ENCODE data around the gene COL12A1.

DNA sequence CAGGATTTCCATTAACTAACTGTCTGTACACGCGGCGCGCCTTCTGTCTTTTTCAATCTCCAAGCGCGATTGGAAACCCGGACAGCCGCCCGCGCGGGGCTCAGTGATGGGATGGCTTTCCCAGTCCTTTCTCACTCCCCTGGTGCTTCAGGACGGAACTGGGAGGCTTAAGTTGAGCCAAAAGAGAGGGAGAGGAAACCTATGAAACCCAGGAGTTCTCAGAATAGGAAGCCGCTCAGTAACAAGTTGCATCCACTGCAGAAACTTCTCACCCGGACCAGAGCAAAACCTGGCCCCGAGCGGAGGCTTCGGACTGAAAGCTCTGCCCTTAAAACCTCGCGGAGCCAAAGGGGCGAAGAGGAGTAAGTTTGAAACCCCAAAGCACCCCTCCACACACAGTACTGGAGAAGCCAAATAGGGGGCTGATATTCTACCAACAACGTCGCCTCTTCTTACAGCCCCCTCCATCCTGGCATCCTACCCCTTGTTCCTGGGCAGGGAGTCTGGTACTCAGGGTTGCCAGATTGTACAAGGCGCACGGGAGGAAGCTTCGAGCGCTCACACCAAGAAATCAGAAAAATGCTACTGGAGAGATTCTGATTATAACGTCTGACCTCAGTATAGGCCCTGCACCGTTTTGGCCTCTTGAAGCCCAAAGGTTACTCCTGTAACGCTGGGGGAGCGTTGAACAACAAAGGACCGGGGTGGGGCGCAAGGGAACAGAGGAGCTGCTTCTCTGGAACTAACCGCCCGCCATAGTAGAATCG lies 906 bp upstream of the COL12A1 start:
- TF ChIP-seq CTCF (IDR thresholded peaks at IDR 0.05) (no peak), POLR2AphosphoS5 (IDR thresholded peaks at IDR 0.05; ENCODE audit: low read depth, low read length) (no peak)

All from Panc1 (cell line).